HG03469 (cell line): Measurements from ENCODE around the gene JAZF1.
A peak's percentile ranks its signal among the peaks of the same experiment; 100 is the strongest.

Source experiments
- ATAC-seq: cut with Tn5 transposase; IDR thresholded peaks from one replicate; pipeline ENCODE4 v1.9.1; 2021; ENCODE audit warnings: mild to moderate bottlenecking, moderate library complexity, moderate number of reproducible peaks; ENCODE audit not compliant: unreplicated experiment

The JAZF1 gene

GRCh38 chr7:28180364-28181147 is at the start of gene JAZF1:
Gene JAZF1 (minus strand): TSS chr7:28180795.
- ATAC-seq = no peak

GRCh38 chr7:28230261-28230660 is 49.7 kb upstream of the JAZF1 start:
- ATAC-seq = no peak

GRCh38 chr7:28228396-28228795 is 47.8 kb upstream of the JAZF1 start:
- no peak for ATAC-seq

- ATAC-seq = no peak
These were observed 45.4 kb upstream of the JAZF1 start for GRCh38 chr7:28226003-28226402.

- no peak for ATAC-seq
These were observed 45.0 kb upstream of the JAZF1 start for GRCh38 chr7:28225576-28225975.

GRCh38 chr7:28224675-28225074 is 44.1 kb upstream of the JAZF1 start:
- no peak for ATAC-seq

- ATAC-seq = no peak
These were observed 43.6 kb upstream of the JAZF1 start for GRCh38 chr7:28224172-28224571.

- no peak for ATAC-seq
These were observed 42.0 kb upstream of the JAZF1 start for GRCh38 chr7:28222636-28223035.

GRCh38 chr7:28219793-28220192 is 39.2 kb upstream of the JAZF1 start:
- no peak for ATAC-seq

- no peak for ATAC-seq
These were observed 36.5 kb upstream of the JAZF1 start for GRCh38 chr7:28217143-28217542.

- no peak for ATAC-seq
These were observed 30.4 kb upstream of the JAZF1 start for GRCh38 chr7:28211006-28211405.

GRCh38 chr7:28208506-28208905 is 27.9 kb upstream of the JAZF1 start:
- no peak for ATAC-seq

- ATAC-seq = peak; percentile 63
These were observed 27.0 kb upstream of the JAZF1 start for GRCh38 chr7:28207486-28208158.

- ATAC-seq = no peak
These were observed 24.9 kb upstream of the JAZF1 start for GRCh38 chr7:28205506-28205905.

- ATAC-seq = no peak
These were observed 23.1 kb upstream of the JAZF1 start for GRCh38 chr7:28203508-28204240.

- no peak for ATAC-seq
These were observed 21.6 kb upstream of the JAZF1 start for GRCh38 chr7:28202222-28202621.

GRCh38 chr7:28201131-28201530 is 20.5 kb upstream of the JAZF1 start:
- no peak for ATAC-seq

GRCh38 chr7:28200598-28200997 is 20.0 kb upstream of the JAZF1 start:
- no peak for ATAC-seq

GRCh38 chr7:28199021-28199510 is 18.5 kb upstream of the JAZF1 start:
- ATAC-seq = no peak

- no peak for ATAC-seq
These were observed 15.5 kb upstream of the JAZF1 start for GRCh38 chr7:28195910-28196620.
